Sigmoid colon (tissue), 7 donors: ENCODE data around the gene SPON2. TPM values are rescaled to one million over a fixed set of nuclear protein-coding genes. Genes with fewer than 3 reads are reported as not detected.

Experiments
- DNase-seq: peaks from one replicate; pipeline ENCODE4 v3.0.0-alpha.2; 2019
- H3K27ac ChIP-seq, 4 donors: fragments of 200-600 bp; sonication (generic); one replicate each; pipeline ENCODE4 v1.5.1; 2016 to 2019; ENCODE audit warnings: mild to moderate bottlenecking in 1 of 4
- H3K27me3 ChIP-seq, 3 donors: fragments of 200-600 bp; sonication (generic); one replicate each; pipeline ENCODE4 v1.5.1; 2019; ENCODE audit warnings: mild to moderate bottlenecking in 1 of 3
- H3K36me3 ChIP-seq, 4 donors: fragments of 200-600 bp; sonication (generic); one replicate each; pipeline ENCODE4 v1.5.1; 2016 to 2019
- H3K4me1 ChIP-seq, 4 donors: fragments of 200-600 bp; sonication (generic); one replicate each; pipeline ENCODE4 v1.5.1; 2017 to 2019
- H3K4me3 ChIP-seq, 4 donors: fragments of 200-600 bp; sonication (generic); one replicate each; pipeline ENCODE4 v1.5.1; 2017 to 2019; ENCODE audit warnings: mild to moderate bottlenecking in 2 of 4, moderate library complexity in 1 of 4
- H3K9me3 ChIP-seq, 4 donors: fragments of 200-600 bp in 3 of 4; sonication (generic) in 3 of 4; one replicate each; pipeline versions ENCODE4 v1.5.1 to v1.6.1; 2013 to 2019
- CTCF ChIP-seq, 4 experiments: fragments of 450-650 bp in 3 of 4; fragments of 200-600 bp in 1 of 4; IDR thresholded peaks; one replicate each; pipeline ENCODE4 v1.5.1; 2016 to 2019; ENCODE audit warnings: antibody characterized with exemption in 4 of 4, mild to moderate bottlenecking in 3 of 4, moderate library complexity in 2 of 4
- EP300 ChIP-seq, 4 donors: sonication (generic); formaldehyde crosslinking; IDR thresholded peaks; one replicate each; pipeline ENCODE4 v1.6.1; 2017; ENCODE audit warnings: antibody characterized with exemption in 4 of 4
- POLR2A ChIP-seq, 2 donors: fragments of 450-650 bp; IDR thresholded peaks; one replicate each; pipeline ENCODE4 v1.6.1; 2016; ENCODE audit warnings: antibody characterized with exemption in 2 of 2, mild to moderate bottlenecking in 2 of 2, moderate library complexity in 2 of 2
- POLR2AphosphoS5 ChIP-seq, 4 donors: sonication (generic); formaldehyde crosslinking; IDR thresholded peaks; one replicate each; pipeline ENCODE4 v1.6.1; 2017; ENCODE audit warnings: antibody characterized with exemption in 4 of 4
- WGBS, 2 donors: extraction: QIAGEN DNeasy Blood & Tissue Kit; methylation state at CpG; one replicate each; pipeline ENCODE4 v1.1.7; 2013; 5-methylcytosine and 5-hydroxymethylcytosine counted together
- intact Hi-C: fragments of 100-400 bp; cut with DNase I; formaldehyde crosslinking; loops from one replicate; pipeline ENCODE4 v1.15.1; 2023
- polyA plus RNA-seq, 3 donors: library from polyadenylated mRNA; stranded (reverse); fragments of 200-250 nt; gene quantifications; one replicate each; pipeline ENCODE4 v1.2.3, GENCODE V29; 2013
- total RNA-seq, 4 donors: library from RNA; depleted of rRNA; stranded (reverse); fragments of >200 nt; gene quantifications; one replicate each; pipeline ENCODE4 v1.1.0, GENCODE V29; 2016
- donor health status: healthy with polysubstance abuse.
- donor health status: Bipolar disorder and iron deficiency.
- donor health status: healthy.

SPON2 gene
- total and polyA plus RNA-seq, 7 donors, result 8.6 to 165 (median 33.6) TPM

GRCh38 chr4:1205586-1206298 is 33.4 kb upstream of the SPON2 start:
- no peak for TF ChIP-seq POLR2A (IDR thresholded peaks at IDR 0.05)
- TF ChIP-seq CTCF (IDR thresholded peaks at IDR 0.05), result no peak
- TF ChIP-seq POLR2AphosphoS5 (IDR thresholded peaks at IDR 0.05), result no peak
- TF ChIP-seq EP300 (IDR thresholded peaks at IDR 0.05), result no peak
- peak overlapping the region in 3 of 4 donors; percentile 9 to 31 (median 10) for H3K27ac ChIP-seq
- H3K9me3 ChIP-seq, result no peaks in the 10 kb centered on the region
- no peaks in the 10 kb centered on the region for H3K27me3 ChIP-seq
- peaks cover 0 to 63% (median 62%) of the 10 kb centered on the region in 4 donors for H3K4me1 ChIP-seq
- 72 to 89% methylated on average over 17 of the region's 17 CpGs for WGBS, 2 donors
- no peak overlapping the region for H3K4me3 ChIP-seq
- H3K36me3 ChIP-seq, result no peaks in the 10 kb centered on the region
- intact Hi-C loops, result no loop called here
- peak; percentile 64 for DNase-seq

GRCh38 chr4:1204828-1205585 is 32.6 kb upstream of the SPON2 start:
- Histone ChIP-seq H3K27ac (peak overlapping the region in 2 of 4 donors; percentile 9 to 10), H3K9me3 (no peaks in the 10 kb centered on the region), H3K4me1 (peaks cover 0 to 63% (median 62%) of the 10 kb centered on the region in 4 donors), H3K36me3 (no peaks in the 10 kb centered on the region), H3K27me3 (no peaks in the 10 kb centered on the region), H3K4me3 (no peak overlapping the region)
- intact Hi-C loops, result loop anchor here (5.0 kb wide), 1 partner anchor 38 kb away; no protein-coding TSS in a partner anchor
- 23 to 72% methylated on average over 25 of the region's 25 CpGs for WGBS, 2 donors
- TF ChIP-seq CTCF (IDR thresholded peaks at IDR 0.05) (no peak), POLR2A (IDR thresholded peaks at IDR 0.05) (peak in 1 of 2 donors; percentile 52), POLR2AphosphoS5 (IDR thresholded peaks at IDR 0.05) (peak in 1 of 4 donors; percentile 12), EP300 (IDR thresholded peaks at IDR 0.05) (no peak)
- peak; percentile 64 for DNase-seq

- 59 to 85% methylated on average over 21 of the region's 21 CpGs for WGBS, 2 donors
- peak overlapping the region in 2 of 4 donors; percentile 69 to 78 for H3K27ac ChIP-seq
- peaks cover 0 to 61% (median 60%) of the 10 kb centered on the region in 4 donors for H3K4me1 ChIP-seq
- intact Hi-C loops, result loop anchor here (5.0 kb wide), 1 partner anchor 37 kb away; no protein-coding TSS in a partner anchor
- no peaks in the 10 kb centered on the region for H3K36me3 ChIP-seq
- no peaks in the 10 kb centered on the region for H3K9me3 ChIP-seq
- no peaks in the 10 kb centered on the region for H3K27me3 ChIP-seq
- TF ChIP-seq POLR2AphosphoS5 (IDR thresholded peaks at IDR 0.05) (no peak), CTCF (IDR thresholded peaks at IDR 0.05) (no peak), POLR2A (IDR thresholded peaks at IDR 0.05) (no peak), EP300 (IDR thresholded peaks at IDR 0.05) (no peak)
- DNase-seq, result no peak
- no peak overlapping the region for H3K4me3 ChIP-seq
These were observed 32.0 kb upstream of the SPON2 start for GRCh38 chr4:1204286-1204827.

GRCh38 chr4:1203026-1203616 is 30.7 kb upstream of the SPON2 start:
- Histone ChIP-seq H3K27me3 (no peaks in the 10 kb centered on the region), H3K36me3 (no peaks in the 10 kb centered on the region), H3K4me1 (peaks cover 0 to 49% (median 48%) of the 10 kb centered on the region in 4 donors), H3K27ac (peak overlapping the region; percentile 69 to 85 (median 74)), H3K4me3 (no peak overlapping the region), H3K9me3 (no peaks in the 10 kb centered on the region)
- intact Hi-C loops, result loop anchor here (5.0 kb wide), 1 partner anchor 36 kb away; no protein-coding TSS in a partner anchor
- WGBS, 2 donors, result 89 to 90% methylated on average over 13 of the region's 13 CpGs
- peak; percentile 62 for DNase-seq
- TF ChIP-seq POLR2A (IDR thresholded peaks at IDR 0.05) (no peak), EP300 (IDR thresholded peaks at IDR 0.05) (no peak)
